Left renal cortex interstitium (tissue), 4 donors: ENCODE measurements around the gene TRIP13. TPM values are rescaled to one million over a fixed set of nuclear protein-coding genes. Genes with fewer than 3 reads are reported as not detected.
"Not testable (repeated sequence)": the region's sequence is repeated elsewhere in the genome, so short reads cannot be mapped to it uniquely, and the experiment has no call there.

Experiments used
- DNase-seq, 4 donors: peaks; one replicate each; pipeline ENCODE4 v3.0.0-alpha.2; 2013; ENCODE audit warnings: low read depth in 4 of 4, low spot score in 2 of 4, missing footprints in 1 of 4
- polyA plus RNA-seq, 4 donors: library from polyadenylated mRNA; unstranded; fragments of 120-200 nt; gene quantifications; one replicate each; pipeline ENCODE4 v1.2.1, GENCODE V29; 2013; ENCODE audit not compliant: insufficient read length in 4 of 4

The TRIP13 gene
- polyA plus RNA-seq, 4 donors = 11.5 to 14.2 (median 13.3) TPM

GRCh38 chr5:889075-889710 is 3.5 kb upstream of the TRIP13 start:
- DNase-seq = no peak

GRCh38 chr5:891117-891836 is 1.4 kb upstream of the TRIP13 start:
- DNase-seq = no peak

- DNase-seq = peak in 1 of 4 donors; percentile 2
Measured at GRCh38 chr5:891837-892393, 769 bp upstream of the TRIP13 start.

- DNase-seq = no peak
Measured at GRCh38 chr5:893137-893506, 438 bp downstream of the TRIP13 start.

- DNase-seq = no peak
Measured at GRCh38 chr5:893711-894110, 1.0 kb downstream of the TRIP13 start.

GRCh38 chr5:900781-901180 is 8.1 kb downstream of the TRIP13 start:
- DNase-seq = no peak

GRCh38 chr5:902129-902916 is 9.6 kb downstream of the TRIP13 start:
- DNase-seq = no peak

- no peak for DNase-seq
Measured at GRCh38 chr5:903756-904096, 11.0 kb downstream of the TRIP13 start.

- DNase-seq = no peak
Measured at GRCh38 chr5:905139-905642, 12.5 kb downstream of the TRIP13 start.

GRCh38 chr5:907366-907910 is 14.8 kb downstream of the TRIP13 start:
- no peak for DNase-seq

- no peak for DNase-seq
Measured at GRCh38 chr5:908172-908571, 15.5 kb downstream of the TRIP13 start.

- DNase-seq = no peak
Measured at GRCh38 chr5:909086-909485, 16.4 kb downstream of the TRIP13 start.

- no peak for DNase-seq
Measured at GRCh38 chr5:909994-910768, 17.5 kb downstream of the TRIP13 start.

- no peak for DNase-seq
Measured at GRCh38 chr5:910769-911160, 18.1 kb downstream of the TRIP13 start.

GRCh38 chr5:911601-912000 is 18.9 kb downstream of the TRIP13 start:
- no peak for DNase-seq

- no peak for DNase-seq
Measured at GRCh38 chr5:912280-913091, 19.8 kb downstream of the TRIP13 start.

GRCh38 chr5:914174-914573 is 21.5 kb downstream of the TRIP13 start:
- no peak for DNase-seq

GRCh38 chr5:914612-915011 is 21.9 kb downstream of the TRIP13 start:
- no peak for DNase-seq

GRCh38 chr5:915346-915745 is 22.7 kb downstream of the TRIP13 start:
- DNase-seq = not testable (repeated sequence)
